Measurements from ENCODE around the gene ARFGEF3.
"Not testable (repeated sequence)": the region's sequence is repeated elsewhere in the genome, so short reads cannot be mapped to it uniquely, and the experiment has no call there.

ARFGEF3 gene

GRCh38 chr6:138175596-138175995 is 13.9 kb downstream of the ARFGEF3 start:
- DNase-seq = no peak

GRCh38 chr6:138176652-138177232 is 15.0 kb downstream of the ARFGEF3 start:
- no peak for DNase-seq

GRCh38 chr6:138182939-138183789 is 21.4 kb downstream of the ARFGEF3 start:
- peak; percentile 12 for DNase-seq

GRCh38 chr6:138183790-138184134 is 22.0 kb downstream of the ARFGEF3 start:
- DNase-seq = no peak

- DNase-seq = no peak
Observed at GRCh38 chr6:138184230-138184629, 22.5 kb downstream of the ARFGEF3 start.

- no peak for DNase-seq
Observed at GRCh38 chr6:138187156-138187555, 25.4 kb downstream of the ARFGEF3 start.

GRCh38 chr6:138188278-138188941 is 26.7 kb downstream of the ARFGEF3 start:
- no peak for DNase-seq

GRCh38 chr6:138194287-138194686 is 32.5 kb downstream of the ARFGEF3 start:
- no peak for DNase-seq

GRCh38 chr6:138196122-138196738 is 34.5 kb downstream of the ARFGEF3 start:
- no peak for DNase-seq

GRCh38 chr6:138197570-138197969 is 35.8 kb downstream of the ARFGEF3 start:
- no peak for DNase-seq

GRCh38 chr6:138198430-138199091 is 36.8 kb downstream of the ARFGEF3 start:
- no peak for DNase-seq

GRCh38 chr6:138201836-138202235 is 40.1 kb downstream of the ARFGEF3 start:
- DNase-seq = no peak

GRCh38 chr6:138203315-138203714 is 41.6 kb downstream of the ARFGEF3 start:
- no peak for DNase-seq

- no peak for DNase-seq
Observed at GRCh38 chr6:138204303-138204702, 42.6 kb downstream of the ARFGEF3 start.

- no peak for DNase-seq
Observed at GRCh38 chr6:138204792-138205384, 43.1 kb downstream of the ARFGEF3 start.

- no peak for DNase-seq
Observed at GRCh38 chr6:138205437-138206094, 43.8 kb downstream of the ARFGEF3 start.

GRCh38 chr6:138206862-138207261 is 45.1 kb downstream of the ARFGEF3 start:
- DNase-seq = no peak

- no peak for DNase-seq
Observed at GRCh38 chr6:138211048-138211581, 49.4 kb downstream of the ARFGEF3 start.

- DNase-seq = no peak
Observed at GRCh38 chr6:138211601-138212000, 49.9 kb downstream of the ARFGEF3 start.

GRCh38 chr6:138212530-138212929 is 50.8 kb downstream of the ARFGEF3 start:
- not testable (repeated sequence) for DNase-seq

- DNase-seq = no peak
Observed at GRCh38 chr6:138215093-138215782, 53.5 kb downstream of the ARFGEF3 start.

Data from DMS 273 treated with DMSO at 0.1 percent for 48 hours (cell line).